Measurements from ENCODE around the gene SP6.

Gene SP6

GRCh38 chr17:47866941-47867340, 16.0 kb upstream of the SP6 start:
- Histone ChIP-seq H3K27ac (ENCODE audit: low read length) (no peak overlapping the region), H3K36me3 (ENCODE audit: insufficient read depth, low read length) (no peaks in the 10 kb centered on the region), H2AFZ (ENCODE audit: low read depth, low read length) (no peak overlapping the region), H3K9me3 (ENCODE audit: insufficient read depth, low read length, severe bottlenecking) (no peaks in the 10 kb centered on the region), H3K79me2 (ENCODE audit: insufficient read depth, low read length) (no peaks in the 10 kb centered on the region), H3K9ac (ENCODE audit: low read depth, low read length) (no peak overlapping the region), H3K4me2 (ENCODE audit: insufficient read depth, low read length) (no peak overlapping the region), H3K4me1 (ENCODE audit: insufficient read depth, low read length) (no peaks in the 10 kb centered on the region), H3K27me3 (ENCODE audit: insufficient read depth, low read length, poor library complexity) (peaks cover 17% of the 10 kb centered on the region), H4K20me1 (ENCODE audit: insufficient read depth, low read length) (no peaks in the 10 kb centered on the region), H3K4me3 (ENCODE audit: low read depth in 1 of 2, low read length in 2 of 2) (no peak overlapping the region)
- DNase-seq (no peak), ATAC-seq (ENCODE audit: insufficient read depth, low read depth) (no peak)
- TF ChIP-seq EZH2 (IDR thresholded peaks at IDR 0.05; ENCODE audit: borderline replicate concordance, low read depth, low read length, severe bottlenecking) (no peak), CTCF (IDR thresholded peaks at IDR 0.05; ENCODE audit: borderline replicate concordance, extremely low read depth, low read length, poor library complexity, severe bottlenecking) (no peak)

GRCh38 chr17:47864791-47865216, 13.8 kb upstream of the SP6 start:
- H3K79me2 ChIP-seq (ENCODE audit: insufficient read depth, low read length): no peaks in the 10 kb centered on the region
- TF ChIP-seq EZH2 (IDR thresholded peaks at IDR 0.05; ENCODE audit: borderline replicate concordance, low read depth, low read length, severe bottlenecking) (no peak), CTCF (IDR thresholded peaks at IDR 0.05; ENCODE audit: borderline replicate concordance, extremely low read depth, low read length, poor library complexity, severe bottlenecking) (no peak)
- no peak overlapping the region for H3K9ac ChIP-seq (ENCODE audit: low read depth, low read length)
- H2AFZ ChIP-seq (ENCODE audit: low read depth, low read length): no peak overlapping the region
- H3K4me2 ChIP-seq (ENCODE audit: insufficient read depth, low read length): no peak overlapping the region
- H3K27ac ChIP-seq (ENCODE audit: low read length): no peak overlapping the region
- H4K20me1 ChIP-seq (ENCODE audit: insufficient read depth, low read length): no peaks in the 10 kb centered on the region
- DNase-seq (no peak), ATAC-seq (ENCODE audit: insufficient read depth, low read depth) (no peak)
- peaks cover 5% of the 10 kb centered on the region for H3K27me3 ChIP-seq (ENCODE audit: insufficient read depth, low read length, poor library complexity)
- H3K36me3 ChIP-seq (ENCODE audit: insufficient read depth, low read length): no peaks in the 10 kb centered on the region
- H3K9me3 ChIP-seq (ENCODE audit: insufficient read depth, low read length, severe bottlenecking): no peaks in the 10 kb centered on the region
- no peaks in the 10 kb centered on the region for H3K4me1 ChIP-seq (ENCODE audit: insufficient read depth, low read length)
- H3K4me3 ChIP-seq (ENCODE audit: low read depth in 1 of 2, low read length in 2 of 2): no peak overlapping the region

GRCh38 chr17:47862621-47863440, 11.9 kb upstream of the SP6 start:
- H3K9ac ChIP-seq (ENCODE audit: low read depth, low read length): no peak overlapping the region
- H3K4me1 ChIP-seq (ENCODE audit: insufficient read depth, low read length): no peaks in the 10 kb centered on the region
- no peaks in the 10 kb centered on the region for H3K9me3 ChIP-seq (ENCODE audit: insufficient read depth, low read length, severe bottlenecking)
- no peak overlapping the region for H3K27ac ChIP-seq (ENCODE audit: low read length)
- no peaks in the 10 kb centered on the region for H3K79me2 ChIP-seq (ENCODE audit: insufficient read depth, low read length)
- no peaks in the 10 kb centered on the region for H3K27me3 ChIP-seq (ENCODE audit: insufficient read depth, low read length, poor library complexity)
- H2AFZ ChIP-seq (ENCODE audit: low read depth, low read length): no peak overlapping the region
- ATAC-seq (ENCODE audit: insufficient read depth, low read depth) (no peak), DNase-seq (no peak)
- no peak overlapping the region for H3K4me3 ChIP-seq (ENCODE audit: low read depth in 1 of 2, low read length in 2 of 2)
- no peak for TF ChIP-seq CTCF (IDR thresholded peaks at IDR 0.05; ENCODE audit: borderline replicate concordance, extremely low read depth, low read length, poor library complexity, severe bottlenecking)
- TF ChIP-seq EZH2 (IDR thresholded peaks at IDR 0.05; ENCODE audit: borderline replicate concordance, low read depth, low read length, severe bottlenecking): no peak
- H4K20me1 ChIP-seq (ENCODE audit: insufficient read depth, low read length): no peaks in the 10 kb centered on the region
- H3K36me3 ChIP-seq (ENCODE audit: insufficient read depth, low read length): no peaks in the 10 kb centered on the region
- no peak overlapping the region for H3K4me2 ChIP-seq (ENCODE audit: insufficient read depth, low read length)
